ENCODE results near the gene ITGA8.

DNA sequence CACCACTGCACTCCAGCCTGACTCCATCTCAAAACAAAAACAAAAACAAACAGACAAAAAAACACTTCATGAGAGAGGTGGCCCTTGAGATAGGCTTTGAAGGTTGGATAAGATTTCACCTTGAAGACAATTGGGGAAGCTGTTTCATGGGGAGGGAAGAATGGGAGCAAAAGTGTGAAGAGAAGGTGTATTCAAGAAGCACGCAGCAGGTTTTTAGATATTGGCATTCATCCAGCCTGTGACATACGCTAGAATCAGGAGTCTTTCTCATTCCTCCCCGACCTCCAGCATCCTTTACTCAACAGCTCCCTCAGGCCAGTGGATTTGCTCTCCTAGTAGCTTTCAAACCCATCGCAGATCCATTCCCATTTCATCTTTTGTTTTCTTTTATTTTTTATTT, 232.3 kb downstream of the ITGA8 start:
- TF ChIP-seq CTCF (IDR thresholded peaks at IDR 0.05) (no peak), POLR2A (IDR thresholded peaks at IDR 0.05) (no peak), EP300 (IDR thresholded peaks at IDR 0.05) (no peak)

Measured in ovary (tissue), 3 donors.